GM21526 (cell line): ENCODE data around the gene HBE1.
"Not testable (repeated sequence)": the region's sequence is repeated elsewhere in the genome, so short reads cannot be mapped to it uniquely, and the experiment has no call there.

Experiments
- ATAC-seq: cut with Tn5 transposase; IDR thresholded peaks from one replicate; pipeline ENCODE4 v1.9.1; 2021; ENCODE audit warnings: moderate library complexity; ENCODE audit not compliant: unreplicated experiment, low FRiP score

HBE1 gene

DNA sequence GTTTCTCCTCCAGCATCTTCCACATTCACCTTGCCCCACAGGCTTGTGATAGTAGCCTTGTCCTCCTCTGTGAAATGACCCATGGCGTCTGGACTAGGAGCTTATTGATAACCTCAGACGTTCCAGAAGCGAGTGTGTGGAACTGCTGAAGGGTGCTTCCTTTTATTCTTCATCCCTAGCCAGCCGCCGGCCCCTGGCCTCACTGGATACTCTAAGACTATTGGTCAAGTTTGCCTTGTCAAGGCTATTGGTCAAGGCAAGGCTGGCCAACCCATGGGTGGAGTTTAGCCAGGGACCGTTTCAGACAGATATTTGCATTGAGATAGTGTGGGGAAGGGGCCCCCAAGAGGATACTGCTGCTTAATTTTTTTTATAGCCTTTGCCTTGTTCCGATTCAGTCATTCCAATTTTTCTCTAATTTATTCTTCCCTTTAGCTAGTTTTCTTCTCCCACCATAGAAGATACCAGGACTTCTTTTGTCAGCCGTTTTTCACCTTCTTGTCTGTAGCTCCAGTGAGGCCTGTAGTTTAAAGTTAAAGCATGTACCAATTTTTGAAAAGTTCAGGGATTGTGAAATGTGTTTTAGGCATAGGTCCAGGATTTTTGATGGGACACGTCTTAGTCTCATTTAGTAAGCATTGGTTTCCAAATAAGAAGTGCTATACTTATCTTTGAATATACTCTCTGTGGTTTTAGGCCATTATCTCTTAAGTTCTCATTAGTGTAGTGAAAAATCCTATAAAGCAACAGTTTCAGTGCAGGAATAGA, 14.9 kb downstream of the HBE1 start, which contains the start of gene HBG2:
Gene HBG2 (minus strand): TSS at position 136 of the 768 bp plus-strand sequence. CDS start 53 bp downstream, at position 83.
- not testable (repeated sequence) for ATAC-seq

DNA sequence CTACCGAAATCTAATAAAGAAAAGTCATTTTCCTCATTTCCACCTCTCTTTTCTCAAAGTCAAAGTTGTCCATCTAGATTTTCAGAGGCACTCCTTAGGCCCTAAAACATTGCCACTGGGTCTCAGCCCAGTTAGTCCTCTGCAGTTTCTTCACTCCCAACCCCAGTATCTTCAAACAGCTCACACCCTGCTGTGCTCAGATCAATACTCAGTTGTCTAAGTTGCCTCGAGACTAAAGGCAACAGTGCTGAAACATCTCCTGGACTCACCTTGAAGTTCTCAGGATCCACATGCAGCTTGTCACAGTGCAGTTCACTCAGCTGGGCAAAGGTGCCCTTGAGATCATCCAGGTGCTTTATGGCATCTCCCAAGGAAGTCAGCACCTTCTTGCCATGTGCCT, 15.7 kb downstream of the HBE1 start:
- ATAC-seq, result not testable (repeated sequence)

DNA sequence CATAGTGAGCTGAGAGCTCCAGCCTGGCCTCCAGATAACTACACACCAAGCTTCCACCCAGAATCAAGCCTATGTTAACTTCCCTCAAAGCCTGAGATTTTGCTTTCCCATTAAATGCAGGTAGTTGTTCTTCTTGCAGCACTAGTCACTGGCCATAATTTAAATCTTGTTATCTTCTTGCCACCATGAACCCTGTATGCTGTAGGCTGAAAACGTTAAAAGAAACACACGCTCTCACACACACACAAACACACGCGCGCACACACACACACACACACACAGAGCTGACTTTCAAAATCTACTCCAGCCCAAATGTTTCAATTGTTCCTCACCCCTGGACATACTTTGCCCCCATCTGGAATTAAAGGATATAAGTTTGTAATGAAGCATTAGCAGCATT, 16.3 kb downstream of the HBE1 start:
- ATAC-seq, result not testable (repeated sequence)

DNA sequence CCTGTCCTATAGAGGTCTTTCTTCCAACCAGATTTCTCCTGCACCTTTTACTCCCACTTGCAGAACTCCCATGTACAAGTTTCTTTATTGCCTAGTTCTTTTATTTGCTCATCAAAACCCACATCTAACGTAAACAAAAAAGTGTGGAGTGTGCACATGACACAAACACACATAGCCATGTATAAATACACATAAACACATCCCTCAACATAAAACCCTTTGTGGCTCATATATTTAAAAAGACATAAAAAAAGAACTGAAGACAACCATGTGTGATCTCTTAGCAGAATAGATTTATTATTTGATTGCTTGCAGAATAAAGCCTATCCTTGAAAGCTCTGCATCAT, 16.9 kb downstream of the HBE1 start:
- ATAC-seq, result no peak

DNA sequence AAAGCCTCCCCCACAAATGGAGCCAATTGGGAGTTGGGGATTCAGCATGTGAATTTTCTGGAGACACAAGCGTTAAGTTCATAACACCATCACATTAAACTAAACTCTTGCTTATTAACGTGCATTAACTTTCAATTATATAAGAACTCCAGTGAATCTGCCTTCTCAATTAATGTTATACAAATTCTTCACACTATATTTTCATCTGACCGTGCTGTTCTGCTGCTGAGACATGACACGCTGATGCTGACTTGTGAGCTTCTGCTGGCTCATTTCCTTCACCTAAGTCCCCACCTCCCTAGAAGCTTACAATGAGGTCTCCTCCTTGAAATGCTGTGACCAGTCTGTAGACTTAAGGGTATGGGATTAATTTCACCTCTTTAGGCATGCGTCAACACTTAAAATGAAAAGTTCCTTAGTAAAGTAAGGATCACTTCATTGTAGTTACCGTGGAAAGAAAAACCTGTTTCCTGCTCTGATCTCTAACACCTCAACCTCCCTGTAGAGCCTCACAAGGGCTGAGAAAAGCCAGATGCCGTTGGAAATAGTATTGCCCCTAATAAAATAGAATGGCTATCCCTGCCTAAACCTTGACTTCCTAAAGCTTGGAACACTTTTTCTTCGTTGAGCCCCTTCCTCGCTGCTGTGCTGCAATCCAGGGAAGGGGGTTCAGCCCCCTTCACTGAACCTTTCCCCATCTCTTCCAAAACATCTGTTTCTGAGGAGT, 17.4 kb downstream of the HBE1 start:
- ATAC-seq, result no peak

DNA sequence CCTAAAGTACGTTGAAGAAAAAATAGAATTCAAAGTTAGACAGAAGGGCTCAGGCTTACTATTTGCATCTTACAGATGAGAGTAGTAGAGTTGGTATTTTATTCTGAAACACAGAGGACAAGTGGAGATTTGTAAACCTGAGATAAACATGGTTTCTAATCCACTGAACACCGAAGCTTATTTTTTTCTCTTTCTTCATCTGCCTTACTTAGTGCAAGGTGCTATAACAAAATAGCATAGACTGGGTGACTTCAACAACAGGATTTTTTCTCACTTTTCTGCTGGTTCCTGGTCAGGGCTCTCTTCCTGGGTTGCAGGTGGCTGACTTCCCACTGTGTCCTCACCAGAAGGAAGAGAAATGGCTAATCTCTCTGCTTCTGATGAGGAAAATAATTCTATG, 18.0 kb downstream of the HBE1 start:
- no peak for ATAC-seq

DNA sequence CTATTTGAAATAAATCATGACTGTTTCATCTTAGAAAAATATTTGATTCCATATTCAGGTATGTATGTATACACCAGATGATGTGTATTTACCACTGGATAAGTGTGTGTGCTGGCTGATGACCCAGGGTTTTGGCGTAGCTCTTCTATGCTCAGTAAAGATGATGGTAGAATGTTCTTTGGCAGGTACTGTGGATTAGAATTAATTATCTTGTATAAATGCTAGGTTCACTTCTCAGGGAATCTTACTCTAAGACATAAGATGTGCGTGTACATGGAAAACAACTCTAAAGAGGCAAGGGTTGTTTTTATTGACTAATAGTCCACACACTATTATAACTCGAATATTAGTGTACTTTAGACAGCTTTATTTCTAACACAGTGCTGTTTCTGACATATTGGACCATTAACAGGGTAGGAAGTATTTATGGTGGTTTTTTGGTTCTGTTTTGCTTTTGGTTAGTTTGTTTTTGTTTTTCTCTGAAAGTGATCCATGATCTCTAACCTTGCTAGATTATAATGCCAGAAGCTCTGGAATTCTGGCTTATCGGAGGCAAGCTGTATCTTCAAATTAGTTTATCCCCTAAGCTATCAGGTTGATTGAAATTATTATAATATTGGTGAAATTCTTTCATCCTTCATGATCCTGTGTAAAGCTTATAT, 19.1 kb downstream of the HBE1 start:
- ATAC-seq, result no peak

DNA sequence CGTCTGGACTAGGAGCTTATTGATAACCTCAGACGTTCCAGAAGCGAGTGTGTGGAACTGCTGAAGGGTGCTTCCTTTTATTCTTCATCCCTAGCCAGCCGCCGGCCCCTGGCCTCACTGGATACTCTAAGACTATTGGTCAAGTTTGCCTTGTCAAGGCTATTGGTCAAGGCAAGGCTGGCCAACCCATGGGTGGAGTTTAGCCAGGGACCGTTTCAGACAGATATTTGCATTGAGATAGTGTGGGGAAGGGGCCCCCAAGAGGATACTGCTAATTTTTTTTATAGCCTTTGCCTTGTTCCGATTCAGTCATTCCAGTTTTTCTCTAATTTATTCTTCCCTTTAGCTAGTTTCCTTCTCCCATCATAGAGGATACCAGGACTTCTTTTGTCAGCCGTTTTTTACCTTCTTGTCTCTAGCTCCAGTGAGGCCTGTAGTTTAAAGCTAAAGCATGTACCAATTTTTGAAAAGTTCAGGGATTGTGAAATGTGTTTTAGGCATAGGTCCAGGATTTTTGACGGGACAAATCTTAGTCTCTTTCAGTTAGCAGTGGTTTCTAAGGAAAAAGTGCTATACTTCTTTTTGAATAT, 19.8 kb downstream of the HBE1 start, which contains the start of gene HBG1:
Gene HBG1 (minus strand): TSS at position 51 of the 590 bp plus-strand sequence. CDS start 53 bp downstream, outside the sequence.
- ATAC-seq, result not testable (repeated sequence)

DNA sequence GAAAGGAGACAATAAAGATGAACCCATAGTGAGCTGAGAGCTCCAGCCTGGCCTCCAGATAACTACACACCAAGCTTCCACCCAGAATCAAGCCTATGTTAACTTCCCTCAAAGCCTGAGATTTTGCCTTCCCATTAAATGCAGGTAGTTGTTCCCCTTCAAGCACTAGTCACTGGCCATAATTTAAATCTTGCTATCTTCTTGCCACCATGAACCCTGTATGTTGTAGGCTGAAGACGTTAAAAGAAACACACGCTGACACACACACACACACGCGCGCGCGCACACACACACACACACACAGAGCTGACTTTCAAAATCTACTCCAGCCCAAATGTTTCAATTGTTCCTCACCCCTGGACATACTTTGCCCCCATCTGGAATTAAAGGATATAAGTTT, 21.2 kb downstream of the HBE1 start:
- not testable (repeated sequence) for ATAC-seq

DNA sequence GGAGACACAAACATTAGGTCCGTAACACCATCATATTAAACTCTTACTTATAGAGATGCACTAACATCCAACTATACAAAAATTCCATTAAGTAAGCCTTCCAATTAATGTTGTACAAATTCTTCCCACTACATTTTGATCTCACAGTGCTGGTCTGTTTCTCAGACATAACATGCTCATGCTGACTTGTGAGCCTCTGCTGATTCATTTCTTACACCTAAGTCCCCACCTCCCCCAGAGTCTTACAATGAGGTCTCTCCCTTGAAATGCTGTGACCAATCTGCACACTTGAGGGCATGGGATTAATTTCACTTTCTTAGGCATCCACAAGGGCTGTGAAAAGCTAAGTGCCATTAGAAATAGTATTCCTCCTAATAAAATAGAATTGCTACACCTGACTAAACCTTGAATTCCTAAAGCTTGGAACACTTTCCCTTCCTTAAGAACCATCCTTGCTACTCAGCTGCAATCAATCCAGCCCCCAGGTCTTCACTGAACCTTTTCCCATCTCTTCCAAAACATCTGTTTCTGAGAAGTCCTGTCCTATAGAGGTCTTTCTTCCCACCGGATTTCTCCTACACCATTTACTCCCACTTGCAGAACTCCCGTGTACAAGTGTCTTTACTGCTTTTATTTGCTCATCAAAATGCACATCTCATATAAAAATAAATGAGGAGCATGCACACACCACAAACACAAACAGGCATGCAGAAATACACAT, 22.1 kb downstream of the HBE1 start:
- ATAC-seq, result no peak

DNA sequence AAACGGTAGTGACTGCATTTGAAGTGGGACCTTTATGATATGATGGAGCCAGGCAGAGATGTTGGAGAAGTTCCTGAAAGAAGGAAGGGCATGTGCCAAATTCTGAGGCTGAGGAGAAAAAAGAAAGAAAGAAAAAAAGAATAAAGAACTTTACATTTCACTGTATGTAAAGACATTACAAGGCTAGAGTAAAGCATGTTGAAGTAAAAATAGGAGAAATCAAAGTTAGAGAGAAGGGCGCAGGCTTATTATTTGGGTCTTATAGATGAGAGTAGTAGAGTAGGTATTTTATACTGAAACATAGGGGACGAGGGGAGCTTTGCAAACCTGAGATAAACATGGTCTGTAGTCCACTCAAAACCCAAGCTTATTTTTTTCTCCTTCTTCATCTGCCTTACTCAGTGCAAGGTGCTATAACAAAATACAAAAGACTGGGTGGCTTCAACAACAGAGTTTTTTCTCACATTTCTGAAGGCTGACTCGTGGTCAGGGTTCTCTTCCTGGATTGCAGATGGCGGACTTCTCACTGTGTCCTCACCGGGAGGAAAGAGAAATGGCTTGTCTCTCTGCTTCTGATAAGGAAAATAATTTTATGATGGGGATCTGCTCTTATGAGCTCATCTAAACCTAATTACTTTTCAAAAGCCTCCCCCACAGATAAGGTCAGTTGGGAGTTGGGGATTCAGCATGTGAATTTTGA, 22.8 kb downstream of the HBE1 start:
- no peak for ATAC-seq

DNA sequence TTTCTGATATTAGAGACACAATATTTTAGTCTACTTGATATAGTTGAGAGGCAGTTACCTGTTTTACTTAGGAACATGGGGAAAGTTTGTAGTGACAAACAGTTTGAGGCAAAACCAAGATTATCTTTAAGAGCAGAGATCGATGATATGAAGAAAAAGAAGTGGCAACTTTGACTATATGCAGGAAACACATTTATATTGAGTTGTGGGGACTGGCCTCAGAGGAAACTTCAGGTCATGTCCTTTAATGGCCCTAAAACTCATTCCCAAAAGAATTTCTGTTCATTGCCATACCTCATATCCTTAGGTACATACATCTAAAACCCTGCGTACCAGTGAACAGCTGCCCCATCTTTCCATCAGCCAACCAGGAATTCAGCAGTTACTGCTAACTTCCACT, 24.6 kb downstream of the HBE1 start:
- no peak for ATAC-seq

DNA sequence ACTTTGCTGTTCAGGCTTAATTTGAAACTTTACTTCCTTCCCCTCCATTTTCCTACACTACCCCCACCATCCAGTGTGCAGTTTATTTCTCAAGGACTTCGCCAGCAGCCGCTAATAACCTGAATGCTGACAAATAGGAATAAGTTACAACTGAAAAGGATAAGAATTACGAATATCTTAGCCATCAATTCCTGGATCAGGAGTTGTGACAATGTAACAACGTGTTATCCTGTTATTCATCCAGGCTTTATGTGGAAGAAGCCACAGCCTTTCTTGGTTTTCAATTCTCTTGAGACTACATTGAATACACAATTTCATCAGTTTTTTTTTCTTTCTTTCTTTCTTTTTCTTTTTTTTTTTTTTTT, 25.9 kb downstream of the HBE1 start:
- ATAC-seq, result no peak

DNA sequence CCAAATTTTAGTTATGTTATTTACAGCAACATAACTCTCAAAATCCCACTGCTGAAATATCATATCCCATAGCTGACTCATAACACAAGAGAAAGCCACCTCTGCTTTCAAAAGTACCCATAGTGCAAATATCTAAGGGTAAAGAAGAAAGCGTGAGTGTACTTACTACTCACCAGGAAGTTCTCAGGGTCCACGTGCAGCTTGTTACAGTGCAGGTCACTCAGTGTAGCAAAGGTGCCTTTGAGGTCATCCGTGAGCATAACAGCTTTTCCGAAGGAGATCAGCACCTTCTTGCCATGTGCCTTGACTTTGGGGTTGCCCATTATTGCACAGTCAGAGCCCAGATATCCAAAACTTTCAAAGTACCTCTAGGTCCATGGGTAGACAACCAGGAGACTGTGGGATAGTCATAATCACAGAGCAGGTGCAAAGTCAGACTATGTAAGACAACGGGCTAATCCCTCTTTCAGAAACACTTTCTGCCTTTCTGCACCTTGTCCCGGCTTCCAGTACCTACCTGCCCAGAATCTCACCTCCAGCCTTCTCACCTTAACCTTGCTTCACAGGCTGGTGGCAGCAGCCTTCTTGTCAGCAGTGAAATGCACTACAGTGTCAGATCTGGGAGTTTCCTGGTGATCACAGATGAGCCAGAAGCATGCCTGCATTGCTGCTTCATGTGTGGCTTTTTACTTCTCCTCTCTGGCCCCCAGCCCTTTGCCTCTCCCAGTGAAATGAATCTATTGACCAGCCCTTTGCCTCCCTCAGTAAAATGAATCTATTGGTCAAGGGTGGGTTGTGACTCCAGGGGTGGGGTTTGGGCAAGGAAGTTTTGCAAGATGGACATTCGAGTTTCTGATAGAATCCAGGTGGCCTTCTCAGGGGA, 26.6 kb downstream of the HBE1 start:
- ATAC-seq, result no peak

DNA sequence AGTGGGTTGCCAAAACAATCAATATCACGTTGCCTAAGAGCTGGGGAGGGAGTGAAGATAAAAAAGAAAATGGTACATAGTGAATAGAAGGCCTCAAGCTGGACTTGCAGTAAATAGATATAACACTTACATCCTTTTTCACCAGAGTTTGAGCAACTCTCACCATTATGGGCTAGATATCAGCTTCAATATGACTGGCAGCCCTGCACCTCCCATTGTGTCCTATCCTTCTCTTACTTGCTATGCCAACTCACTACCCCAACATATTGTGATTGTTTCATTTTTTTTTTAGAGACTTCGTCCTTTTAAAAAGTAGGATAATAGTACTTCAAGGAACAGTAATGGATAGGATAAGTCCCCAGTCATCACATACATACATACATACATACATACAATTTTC, 27.5 kb downstream of the HBE1 start:
- no peak for ATAC-seq

DNA sequence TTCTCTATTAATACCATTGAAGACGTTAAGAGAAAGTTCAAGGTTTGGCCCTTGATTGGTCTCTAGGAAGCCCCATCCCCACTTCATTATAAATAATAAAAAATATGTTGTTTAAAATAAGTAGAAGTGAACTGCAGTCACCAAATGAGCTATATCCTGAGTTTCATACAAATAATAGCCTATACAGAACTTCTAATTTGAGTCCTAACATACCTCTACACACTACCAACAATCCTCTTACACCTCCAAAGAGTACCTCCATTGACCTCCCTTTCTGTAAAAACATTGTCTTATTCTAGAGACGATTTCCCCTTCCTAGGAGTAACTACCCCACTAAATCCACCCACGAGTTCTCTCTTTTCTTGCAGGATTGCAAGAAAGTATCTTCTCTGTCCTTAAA, 28.3 kb downstream of the HBE1 start:
- ATAC-seq, result no peak

DNA sequence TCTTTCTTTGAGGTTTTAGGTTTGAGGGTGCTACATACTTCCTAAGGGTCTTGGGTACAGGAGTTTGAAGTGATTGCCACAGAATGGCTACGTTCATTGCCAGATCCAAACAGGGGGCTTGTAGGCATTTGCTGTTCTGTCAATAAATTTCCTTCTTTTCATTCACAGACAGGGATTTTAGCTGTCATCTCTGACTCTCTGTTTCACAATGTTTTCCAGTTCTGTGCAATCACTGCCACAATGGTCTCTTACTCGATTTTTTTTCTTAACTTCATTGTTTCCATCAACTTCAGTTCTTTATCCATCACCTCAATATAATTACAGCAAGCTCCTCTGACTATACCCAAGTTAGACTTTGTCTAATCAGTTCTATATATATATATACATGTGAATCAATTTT, 29.3 kb downstream of the HBE1 start:
- ATAC-seq, result no peak

DNA sequence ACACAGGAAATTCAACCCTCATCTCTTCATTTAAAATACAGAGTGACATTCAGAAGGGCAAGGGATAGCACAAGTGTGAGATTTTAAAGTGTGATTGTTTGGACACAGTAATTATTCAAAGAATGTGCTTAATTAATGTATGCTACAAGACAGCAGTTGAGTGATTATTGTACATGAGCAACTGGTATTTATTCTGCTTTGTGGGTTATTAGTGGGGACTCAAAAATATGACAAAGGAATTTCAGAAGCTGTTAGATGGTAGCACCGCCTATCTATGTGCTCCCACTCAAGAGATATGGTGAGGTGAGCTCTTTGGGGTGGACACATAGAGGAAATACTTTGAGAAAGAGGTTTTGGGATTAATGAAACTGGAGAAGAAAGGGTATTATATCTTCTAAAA, 29.7 kb downstream of the HBE1 start:
- no peak for ATAC-seq

DNA sequence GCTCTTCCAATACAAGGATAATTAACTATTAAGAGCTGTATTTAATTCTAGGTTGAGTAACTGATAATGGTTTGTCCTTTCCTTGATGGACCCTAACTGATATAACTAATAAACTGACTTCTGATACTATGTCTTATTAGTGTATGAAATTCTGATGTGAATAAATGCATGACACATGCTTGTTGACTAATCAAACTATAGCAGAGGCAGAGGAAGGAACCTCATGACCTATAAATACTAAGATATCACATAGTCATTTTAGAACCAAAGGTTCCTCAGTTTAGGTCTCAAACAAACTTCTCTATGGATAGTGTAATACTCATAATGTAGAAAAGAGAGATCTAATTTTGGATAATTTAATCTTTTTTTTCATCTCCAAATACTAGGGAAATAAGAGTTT, 30.7 kb downstream of the HBE1 start:
- ATAC-seq, result no peak
